Erythroblast (primary cell): ENCODE data around the gene SMOC1.

Experiments
- GATA1 ChIP-seq: IDR thresholded peaks from 2 replicates; pipeline ENCODE4 v1.6.1; 2011; ENCODE audit warnings: low read depth, mild to moderate bottlenecking, control low read depth, low read length, moderate library complexity
- POLR2A ChIP-seq: IDR thresholded peaks from 2 replicates; pipeline ENCODE4 v1.6.1; 2011; ENCODE audit warnings: mild to moderate bottlenecking, low read length

DNA sequence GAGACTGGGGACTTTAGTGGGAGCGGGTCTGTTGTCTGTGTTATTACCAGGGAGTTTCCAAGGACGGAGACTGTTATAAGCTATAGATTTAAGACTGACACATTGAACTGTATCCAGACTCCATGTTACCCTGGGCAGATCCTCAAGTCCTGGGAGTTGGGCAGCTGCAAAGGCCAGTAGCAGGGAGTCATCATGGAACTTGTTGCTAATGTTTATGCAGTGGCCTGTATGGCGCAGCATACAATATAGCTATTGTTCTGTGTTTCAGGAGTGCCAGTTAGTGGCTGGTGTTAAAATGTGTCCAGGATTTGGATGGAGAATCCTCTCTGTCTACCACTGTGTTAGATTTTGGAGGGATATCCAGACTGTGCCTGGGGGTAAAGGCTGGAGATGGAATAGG, 31.7 kb downstream of the SMOC1 start:
- no peak for TF ChIP-seq POLR2A
- no peak for TF ChIP-seq GATA1
